ENCODE results near the gene DPP3.

- TF ChIP-seq GATA2 (IDR thresholded peaks at IDR 0.05; ENCODE audit: low read depth, low read length) (no peak), GATA3 (IDR thresholded peaks at IDR 0.05; ENCODE audit: low read depth, low read length) (no peak)
Measured at GRCh38 chr11:66448523-66448922, 31.7 kb upstream of the DPP3 start.

All from SH-SY5Y (cell line).